HCT116 (cell line): Measurements from ENCODE around the gene ELF1. TPM values are rescaled to one million over a fixed set of nuclear protein-coding genes. Genes with fewer than 3 reads are reported as not detected.
A peak's percentile ranks its signal among the peaks of the same experiment; 100 is the strongest.

Experiments
- ATAC-seq: fragments of 200-7000 bp; cut with Tn5 transposase; 2 replicates; pipeline ENCODE4 v1.9.1; 2020; ENCODE audit warnings: mild to moderate bottlenecking, moderate library complexity
- BruUV-seq: library from RNA; stranded (reverse); fragments of 400-500 nt; replicated peaks from 2 replicates; lab custom pipeline; 2021; lab: Mats Ljungman, UMichigan
- CTCF ChIA-PET: fragments of 300-600 bp; sonication (Branson Sonifier 250); formaldehyde crosslinking; loops from one replicate; lab custom pipeline; 2021; ENCODE audit warnings: antibody characterized with exemption; lab: Charles Lee
- POLR2A ChIA-PET: fragments of 300-600, 350-600 bp; sonication (Branson Sonifier 250); formaldehyde crosslinking; loops from one replicate; lab custom pipeline; 2021; ENCODE audit warnings: antibody characterized with exemption; lab: Charles Lee
- RAD21 ChIA-PET, 2 experiments: fragments of 300-600 bp; sonication (Branson Sonifier 250); formaldehyde crosslinking; loops; one replicate each; lab custom pipeline; 2023; ENCODE audit warnings: low total read pairs in 2 of 2; ENCODE audit not compliant: uncharacterized antibody in 2 of 2, unreplicated experiment in 2 of 2, low non-redundant PET in 1 of 2; lab: Charles Lee
- DNase-seq: peaks from one replicate; pipeline ENCODE4 v3.0.0-alpha.2; 2010; ENCODE audit warnings: low read depth, low spot score
- H2AFZ ChIP-seq: fragments of 200-600 bp; shearing (Covaris generic), sonication (generic); 2 replicates; pipeline ENCODE4 v1.6.1; 2017; ENCODE audit warnings: low read depth, mixed run types, mixed read lengths, antibody characterized with exemption, low read length; ENCODE audit not compliant: poor library complexity, severe bottlenecking
- H3K27ac ChIP-seq: 2 replicates; pipeline ENCODE4 v1.5.1; 2012; ENCODE audit warnings: low read depth, low read length
- H3K27me3 ChIP-seq: fragments of 200-600 bp; sonication (generic); 2 replicates; pipeline ENCODE4 v1.6.1; 2016; ENCODE audit warnings: mixed run types, low read length, mixed read lengths; ENCODE audit not compliant: insufficient read depth
- H3K36me3 ChIP-seq, 2 experiments: fragments of 200-500 bp in 1 of 2; fragments of 200-600 bp in 1 of 2; sonication (Bioruptor generic) in 1 of 2; sonication (generic) in 1 of 2; 2 replicates each; pipeline versions ENCODE4 v1.5.1 to v1.6.1; 2014 to 2016; ENCODE audit warnings: low read length in 2 of 2, inconsistent platforms in 1 of 2, mixed read lengths in 1 of 2, mixed run types in 1 of 2; ENCODE audit not compliant: insufficient read depth in 2 of 2, control insufficient read depth in 1 of 2
- H3K4me1 ChIP-seq, 2 experiments: fragments of 200-600 bp in 1 of 2; sonication (generic) in 1 of 2; 2 replicates each; pipeline versions ENCODE4 v1.5.1 to v1.6.1; 2012 to 2017; ENCODE audit warnings: low read length in 2 of 2, inconsistent platforms in 1 of 2, mild to moderate bottlenecking in 1 of 2, mixed read lengths in 1 of 2, mixed run types in 1 of 2, moderate library complexity in 1 of 2; ENCODE audit not compliant: insufficient read depth in 2 of 2, control insufficient read depth in 1 of 2
- H3K4me2 ChIP-seq: fragments of 200-600 bp; sonication (generic); 2 replicates; pipeline ENCODE4 v1.6.1; 2017; ENCODE audit warnings: mixed run types, low read length, mixed read lengths
- H3K4me3 ChIP-seq, 2 experiments: fragments of 200-600 bp in 1 of 2; sonication (generic) in 1 of 2; replicated peaks in 1 of 2; 2 replicates each; pipeline ENCODE4 v1.5.1; 2011 to 2016; ENCODE audit warnings: low read length in 2 of 2, control low read depth in 1 of 2, low read depth in 1 of 2, mild to moderate bottlenecking in 1 of 2, mixed read lengths in 1 of 2, mixed run types in 1 of 2
- H3K79me2 ChIP-seq: fragments of 200-600 bp; sonication (generic); 2 replicates; pipeline ENCODE4 v1.6.1; 2017; ENCODE audit warnings: mild to moderate bottlenecking, mixed run types, low read length, moderate library complexity, mixed read lengths; ENCODE audit not compliant: insufficient read depth
- H3K9ac ChIP-seq: fragments of 200-600 bp; sonication (generic); 2 replicates; pipeline ENCODE4 v1.6.1; 2016; ENCODE audit warnings: low read length, mixed read lengths
- H3K9me2 ChIP-seq: fragments of 200-600 bp; sonication (generic), shearing (Covaris generic); 2 replicates; pipeline ENCODE4 v1.6.1; 2017; ENCODE audit warnings: mixed run types, mild to moderate bottlenecking, moderate library complexity; ENCODE audit not compliant: insufficient read depth
- H3K9me3 ChIP-seq, 2 experiments: fragments of 200-500 bp in 1 of 2; fragments of 200-600 bp in 1 of 2; sonication (Bioruptor generic) in 1 of 2; sonication (generic) in 1 of 2; 2 replicates each; pipeline ENCODE4 v1.6.1; 2014 to 2017; ENCODE audit warnings: low read length in 2 of 2, mixed read lengths in 2 of 2, inconsistent platforms in 1 of 2, low read depth in 1 of 2, mild to moderate bottlenecking in 1 of 2, mixed run types in 1 of 2, moderate library complexity in 1 of 2; ENCODE audit not compliant: control insufficient read depth in 1 of 2, insufficient read depth in 1 of 2
- H4K20me1 ChIP-seq: fragments of 200-600 bp; sonication (generic), shearing (Covaris generic); 2 replicates; pipeline ENCODE4 v1.6.1; 2017; ENCODE audit warnings: mixed run types, mild to moderate bottlenecking, moderate library complexity; ENCODE audit not compliant: insufficient read depth
- CBX3 ChIP-seq: IDR thresholded peaks from 2 replicates; pipeline ENCODE4 v1.6.1; 2012; ENCODE audit warnings: low read depth
- CEBPB ChIP-seq: IDR thresholded peaks from 2 replicates; pipeline ENCODE4 v1.6.1; 2012; ENCODE audit warnings: low read depth
- ELF1 ChIP-seq: IDR thresholded peaks from 2 replicates; pipeline ENCODE4 v1.6.1; 2012; ENCODE audit warnings: low read depth, borderline replicate concordance
- EZH2 ChIP-seq: fragments of 200-600 bp; sonication (generic); IDR thresholded peaks from 2 replicates; pipeline ENCODE4 v1.6.1; 2017; ENCODE audit warnings: antibody characterized with exemption, mixed run types
- EZH2phosphoT487 ChIP-seq: fragments of 200-600 bp; IDR thresholded peaks from 2 replicates; pipeline ENCODE4 v1.6.1; 2018; ENCODE audit warnings: antibody characterized with exemption, borderline replicate concordance
- FOSL1 ChIP-seq: IDR thresholded peaks from 2 replicates; pipeline ENCODE4 v1.6.1; 2012; ENCODE audit warnings: low read depth
- JUND ChIP-seq: IDR thresholded peaks from 2 replicates; pipeline ENCODE4 v1.6.1; 2012
- POLR2A ChIP-seq: IDR thresholded peaks from 2 replicates; pipeline ENCODE4 v1.7.0; 2011; ENCODE audit warnings: borderline replicate concordance; ENCODE audit not compliant: insufficient read depth, insufficient read length; ENCODE audit errors: extremely low read depth
- POLR2AphosphoS5 ChIP-seq: IDR thresholded peaks from 2 replicates; pipeline ENCODE4 v1.6.1; 2011; ENCODE audit warnings: mild to moderate bottlenecking, low read depth, low read length, moderate library complexity
- RAD21 ChIP-seq: IDR thresholded peaks from 2 replicates; pipeline ENCODE4 v1.6.1; 2012; ENCODE audit warnings: low read depth, mild to moderate bottlenecking
- REST ChIP-seq: IDR thresholded peaks from 2 replicates; pipeline ENCODE4 v1.6.1; 2012; ENCODE audit warnings: low read depth
- SIN3A ChIP-seq: IDR thresholded peaks from 2 replicates; pipeline ENCODE4 v1.6.1; 2012; ENCODE audit warnings: low read depth
- SP1 ChIP-seq: IDR thresholded peaks from 2 replicates; pipeline ENCODE4 v1.6.1; 2012; ENCODE audit warnings: low read depth
- TCF7L2 ChIP-seq: IDR thresholded peaks from 2 replicates; pipeline ENCODE4 v1.7.0; 2011; ENCODE audit warnings: borderline replicate concordance, inconsistent platforms; ENCODE audit not compliant: insufficient read depth, insufficient read length; ENCODE audit errors: extremely low read depth
- YY1 ChIP-seq: IDR thresholded peaks from 2 replicates; pipeline ENCODE4 v1.6.1; 2011; ENCODE audit warnings: low read length, low read depth, moderate library complexity, mild to moderate bottlenecking; ENCODE audit not compliant: insufficient replicate concordance; ENCODE audit errors: extremely low read depth
- ZBTB33 ChIP-seq: IDR thresholded peaks from 2 replicates; pipeline ENCODE4 v1.6.1; 2011; ENCODE audit warnings: mild to moderate bottlenecking, low read length, moderate library complexity; ENCODE audit not compliant: insufficient replicate concordance; ENCODE audit errors: extremely low read depth
- ZFX ChIP-seq: fragments of 450-650 bp; IDR thresholded peaks from 2 replicates; pipeline ENCODE4 v1.6.1; 2017
- ZNF274 ChIP-seq: fragments of 200-500 bp; sonication (Bioruptor generic); IDR thresholded peaks from 2 replicates; pipeline ENCODE4 v1.6.1; 2014; ENCODE audit warnings: mild to moderate bottlenecking, low read depth, low read length, inconsistent platforms
- intact Hi-C: fragments of 100-400 bp; cut with micrococcal nuclease; formaldehyde crosslinking; loops from 2 replicates; pipeline ENCODE4 v1.10.0; 2022
- total RNA-seq: library from RNA; stranded (reverse); gene quantifications from one replicate; pipeline ENCODE4 v1.2.1, GENCODE V29; 2021; ENCODE audit not compliant: unreplicated experiment
- TF ChIP-seq, protein P1 (sequence below): IDR thresholded peaks from 2 replicates; pipeline ENCODE4 v1.6.1; 2012
- TF ChIP-seq, protein P2 (sequence below), 3 experiments: fragments of 200-600 bp in 1 of 3; sonication (generic) in 1 of 3; IDR thresholded peaks in 2 of 3; conservative IDR thresholded peaks in 1 of 3; 2 replicates each; pipeline ENCODE4 v1.5.1; 2012 to 2017; ENCODE audit warnings: low read depth in 2 of 3, low read length in 2 of 3, antibody characterized with exemption in 1 of 3, borderline replicate concordance in 1 of 3, control low read depth in 1 of 3, mild to moderate bottlenecking in 1 of 3, mixed read lengths in 1 of 3, mixed run types in 1 of 3, moderate library complexity in 1 of 3; ENCODE audit not compliant: insufficient read depth in 1 of 3

ELF1 gene
- total RNA-seq, 1 experiment from 2014 or later: 30.0 TPM

DNA sequence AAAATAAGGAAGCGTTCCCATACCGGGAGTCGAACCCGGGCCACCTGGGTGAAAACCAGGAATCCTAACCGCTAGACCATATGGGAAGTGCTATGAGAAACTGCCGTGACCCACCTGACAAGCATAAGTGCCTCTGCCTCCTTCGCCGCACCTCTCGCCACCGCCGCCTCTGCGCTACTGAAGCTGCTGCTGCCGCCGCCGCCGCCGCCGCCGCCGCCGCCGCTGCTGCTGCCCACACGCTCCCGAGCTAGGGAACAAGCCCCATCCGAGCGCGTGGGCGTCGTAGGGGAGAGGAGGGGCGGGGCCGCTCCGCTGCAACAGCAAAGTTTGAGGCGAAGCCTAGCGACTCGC is 41.6 kb upstream of the ELF1 start:
- Histone ChIP-seq H3K4me3 (peak overlapping the region; percentile 69 to 70), H3K79me2 (peaks cover 64% of the 10 kb centered on the region), H2AFZ (peak overlapping the region; percentile 58), H3K4me2 (peak overlapping the region; percentile 88), H4K20me1 (no peaks in the 10 kb centered on the region), H3K9me3 (no peaks in the 10 kb centered on the region), H3K27me3 (no peaks in the 10 kb centered on the region), H3K9me2 (no peaks in the 10 kb centered on the region), H3K9ac (peak overlapping the region; percentile 74), H3K4me1 (peaks cover 44 to 62% of the 10 kb centered on the region in 2 experiments), H3K27ac (peak overlapping the region; percentile 94), H3K36me3 (peaks cover 0 to 4% of the 10 kb centered on the region in 2 experiments; a peak in 1 of 4 replicates)
- intact Hi-C loops: loop anchor here (1.0 to 5.0 kb wide), 4 partner anchors 66 to 1047 kb away; partner anchors contain the start of gene KBTBD6
- TF ChIP-seq, protein P1, sequence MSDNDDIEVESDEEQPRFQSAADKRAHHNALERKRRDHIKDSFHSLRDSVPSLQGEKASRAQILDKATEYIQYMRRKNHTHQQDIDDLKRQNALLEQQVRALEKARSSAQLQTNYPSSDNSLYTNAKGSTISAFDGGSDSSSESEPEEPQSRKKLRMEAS: no peak
- TF ChIP-seq FOSL1: no peak
- TF ChIP-seq YY1: no peak
- no peak for TF ChIP-seq JUND
- no peak for TF ChIP-seq SP1
- no peak for TF ChIP-seq EZH2
- no peak for TF ChIP-seq ELF1
- no peak for TF ChIP-seq RAD21
- no peak for TF ChIP-seq POLR2A
- TF ChIP-seq REST: no peak
- TF ChIP-seq SIN3A: no peak
- no peak for TF ChIP-seq POLR2AphosphoS5
- TF ChIP-seq CEBPB: no peak
- no peak for TF ChIP-seq ZBTB33
- no peak for TF ChIP-seq CBX3
- TF ChIP-seq, protein P2, sequence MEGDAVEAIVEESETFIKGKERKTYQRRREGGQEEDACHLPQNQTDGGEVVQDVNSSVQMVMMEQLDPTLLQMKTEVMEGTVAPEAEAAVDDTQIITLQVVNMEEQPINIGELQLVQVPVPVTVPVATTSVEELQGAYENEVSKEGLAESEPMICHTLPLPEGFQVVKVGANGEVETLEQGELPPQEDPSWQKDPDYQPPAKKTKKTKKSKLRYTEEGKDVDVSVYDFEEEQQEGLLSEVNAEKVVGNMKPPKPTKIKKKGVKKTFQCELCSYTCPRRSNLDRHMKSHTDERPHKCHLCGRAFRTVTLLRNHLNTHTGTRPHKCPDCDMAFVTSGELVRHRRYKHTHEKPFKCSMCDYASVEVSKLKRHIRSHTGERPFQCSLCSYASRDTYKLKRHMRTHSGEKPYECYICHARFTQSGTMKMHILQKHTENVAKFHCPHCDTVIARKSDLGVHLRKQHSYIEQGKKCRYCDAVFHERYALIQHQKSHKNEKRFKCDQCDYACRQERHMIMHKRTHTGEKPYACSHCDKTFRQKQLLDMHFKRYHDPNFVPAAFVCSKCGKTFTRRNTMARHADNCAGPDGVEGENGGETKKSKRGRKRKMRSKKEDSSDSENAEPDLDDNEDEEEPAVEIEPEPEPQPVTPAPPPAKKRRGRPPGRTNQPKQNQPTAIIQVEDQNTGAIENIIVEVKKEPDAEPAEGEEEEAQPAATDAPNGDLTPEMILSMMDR (IDR thresholded peaks at IDR 0.05 in 2 of 3, conservative IDR thresholded peaks at IDR 0.05 in 1 of 3; ENCODE audit: borderline replicate concordance in 1 of 3, insufficient read depth in 1 of 3, low read depth in 2 of 3, low read length in 2 of 3): no peak
- TF ChIP-seq ZFX: no peak
- no peak for TF ChIP-seq ZNF274
- TF ChIP-seq TCF7L2: no peak
- no peak for TF ChIP-seq EZH2phosphoT487
- RAD21 ChIA-PET: no interaction called here
- CTCF ChIA-PET: no interaction called here
- DNase-seq: peak; percentile 47
- POLR2A ChIA-PET: interaction anchor here (0.6 to 0.8 kb wide), 4 partner anchors 114 to 1049 kb away, joined by 3 to 4 read pairs (median 3); no protein-coding TSS in a partner anchor
- ATAC-seq: peak; percentile 46
- BruUV-seq: no TSS peak
